DMS153 treated with DMSO at 0.1 percent for 48 hours (cell line): ENCODE measurements around the gene CLASP1.

Experiments used
- DNase-seq: peaks from one replicate; lab custom pipeline; 2025; ENCODE audit not compliant: unreplicated experiment; lab: John Stamatoyannopoulos, UW

The CLASP1 gene

DNA sequence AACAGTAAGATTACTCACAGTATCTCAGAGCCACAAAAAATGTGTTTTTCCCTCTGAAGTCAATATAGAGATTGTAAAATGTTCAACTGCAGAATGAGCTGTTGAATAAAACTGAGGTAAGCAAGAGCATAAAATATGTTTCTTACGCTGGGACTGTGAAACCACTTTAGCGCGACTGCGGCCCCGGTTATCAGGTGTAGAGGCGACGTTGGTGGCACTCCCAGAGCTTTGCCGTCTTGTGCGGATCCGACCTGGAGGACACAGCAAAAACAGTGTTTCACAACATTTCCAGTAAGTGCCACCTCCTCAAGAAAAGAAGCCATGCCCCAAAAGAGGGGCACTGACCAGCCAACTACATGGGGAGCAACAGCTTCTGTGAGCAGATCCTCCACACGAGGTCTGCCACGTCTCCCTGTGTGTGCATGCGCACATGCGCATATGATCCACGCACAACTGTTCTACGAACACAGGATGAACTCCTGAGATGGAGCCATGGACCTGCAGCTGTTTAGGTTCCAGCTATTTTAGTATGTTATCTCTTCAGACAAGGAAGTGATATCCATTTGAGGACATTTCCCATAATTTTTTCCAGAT, 219.2 kb downstream of the CLASP1 start:
- DNase-seq, result no peak

DNA sequence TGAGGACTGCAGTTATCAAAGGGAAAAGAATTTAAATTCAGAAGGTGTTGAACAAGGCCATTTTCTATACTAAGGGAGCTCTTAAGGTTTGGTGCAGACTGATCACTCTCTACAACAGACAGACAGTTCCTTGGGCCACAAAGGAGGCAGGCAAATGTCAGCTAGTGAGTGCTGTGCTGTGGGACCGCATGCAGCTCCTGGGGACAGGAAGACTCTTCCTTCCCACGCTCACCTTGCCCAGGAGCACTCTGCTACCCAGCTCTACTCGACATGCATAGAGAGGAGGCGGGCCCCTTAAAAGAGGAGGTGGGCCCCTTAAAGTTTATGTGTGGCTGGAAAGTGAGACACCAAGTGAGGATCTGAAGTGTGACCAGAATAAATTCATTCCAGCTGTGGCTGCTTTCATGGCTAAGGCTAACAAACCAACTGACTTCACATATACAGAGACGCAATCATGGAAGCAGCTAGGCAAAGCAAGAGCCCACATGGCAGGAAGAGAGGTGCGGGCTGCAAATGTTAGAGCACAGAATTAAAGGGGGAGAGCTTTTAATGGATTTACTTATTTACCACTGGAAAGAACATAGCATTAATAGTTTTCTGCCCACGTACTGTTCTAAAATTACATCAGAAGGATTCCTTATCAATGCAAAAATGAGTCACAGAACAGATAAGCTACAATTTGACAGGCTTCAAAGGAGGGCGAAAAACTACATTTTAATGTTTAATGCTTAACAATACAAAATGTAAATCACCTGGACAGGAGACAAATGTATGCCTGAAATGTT, 220.0 kb downstream of the CLASP1 start:
- DNase-seq, result no peak

- no peak for DNase-seq
Measured at GRCh38 chr2:121427187-121427689, 222.0 kb downstream of the CLASP1 start.

DNA sequence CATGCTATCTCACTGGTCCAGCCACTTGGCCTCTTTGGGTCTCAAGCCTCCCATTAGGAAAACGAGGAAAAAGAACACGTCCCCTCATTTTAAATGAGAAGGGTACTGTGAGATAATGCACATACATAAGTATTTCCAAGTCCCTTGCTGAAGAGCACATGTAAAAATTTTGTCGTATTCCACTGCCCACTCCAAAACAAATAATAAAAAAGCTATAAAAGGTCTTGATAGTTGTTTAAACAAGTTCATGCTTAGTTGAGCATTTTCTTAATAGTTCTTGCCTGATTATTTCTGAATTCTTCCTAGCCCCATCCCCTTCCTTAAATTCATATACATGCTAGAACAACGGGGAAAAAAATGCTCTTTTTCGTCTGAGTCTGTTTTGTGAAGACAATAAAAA, 228.8 kb downstream of the CLASP1 start:
- no peak for DNase-seq

DNA sequence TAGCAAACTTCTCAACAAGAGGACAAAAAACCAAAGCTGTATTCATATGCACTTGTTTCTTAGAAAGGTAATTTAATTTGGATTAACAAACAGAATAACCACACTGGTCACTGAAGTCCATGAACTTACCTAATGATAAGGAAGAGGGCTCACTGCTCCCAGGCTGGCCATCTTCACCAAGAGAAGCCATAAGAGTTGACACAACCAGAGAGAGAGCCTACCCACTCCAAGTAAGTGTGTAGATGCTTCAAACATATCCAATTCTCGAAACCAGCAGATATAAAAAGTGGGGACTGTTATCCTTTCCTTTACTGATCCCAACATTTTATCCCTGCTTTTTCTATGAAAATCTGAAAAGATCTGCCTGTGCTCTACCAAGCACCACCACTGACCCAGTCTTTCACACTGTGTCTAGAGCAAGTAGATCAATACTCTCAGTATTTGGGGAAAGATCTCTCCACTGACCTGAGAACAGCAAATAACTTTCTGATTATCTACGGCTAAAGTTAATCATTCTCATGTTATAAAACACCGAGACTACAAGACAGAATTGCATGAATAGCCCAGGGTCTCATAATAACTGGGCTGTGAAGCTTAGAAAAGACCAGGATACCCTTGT, 230.1 kb downstream of the CLASP1 start:
- no peak for DNase-seq

GRCh38 chr2:121418494-121419058, 230.7 kb downstream of the CLASP1 start:
- no peak for DNase-seq

- no peak for DNase-seq
Measured at GRCh38 chr2:121417826-121418225, 231.4 kb downstream of the CLASP1 start.

- no peak for DNase-seq
Measured at GRCh38 chr2:121415727-121416126, 233.5 kb downstream of the CLASP1 start.

- DNase-seq, result no peak
Measured at GRCh38 chr2:121412349-121412748, 236.9 kb downstream of the CLASP1 start.

- DNase-seq, result no peak
Measured at GRCh38 chr2:121409966-121410365, 239.3 kb downstream of the CLASP1 start.

DNA sequence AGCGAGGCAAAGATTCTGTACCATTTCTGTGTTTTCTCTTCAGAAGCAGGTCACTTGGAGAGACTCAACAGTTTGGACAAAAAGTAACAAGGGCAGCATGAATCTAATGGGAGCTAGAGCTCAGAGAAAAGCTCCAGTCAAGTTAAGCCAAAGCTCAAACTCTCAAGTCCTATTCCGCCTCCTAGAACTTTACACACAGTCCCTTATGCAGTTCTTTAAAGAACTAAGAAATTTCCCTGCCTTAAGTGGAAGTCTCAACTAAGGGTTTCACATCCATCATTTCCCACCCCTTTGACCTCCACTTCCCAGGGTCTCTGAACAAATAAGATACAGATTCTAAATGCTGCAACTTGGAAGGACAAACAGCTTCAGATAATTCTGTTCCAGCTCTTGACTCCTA, 239.9 kb downstream of the CLASP1 start:
- DNase-seq, result no peak

- no peak for DNase-seq
Measured at GRCh38 chr2:121408641-121409040, 240.6 kb downstream of the CLASP1 start.

DNA sequence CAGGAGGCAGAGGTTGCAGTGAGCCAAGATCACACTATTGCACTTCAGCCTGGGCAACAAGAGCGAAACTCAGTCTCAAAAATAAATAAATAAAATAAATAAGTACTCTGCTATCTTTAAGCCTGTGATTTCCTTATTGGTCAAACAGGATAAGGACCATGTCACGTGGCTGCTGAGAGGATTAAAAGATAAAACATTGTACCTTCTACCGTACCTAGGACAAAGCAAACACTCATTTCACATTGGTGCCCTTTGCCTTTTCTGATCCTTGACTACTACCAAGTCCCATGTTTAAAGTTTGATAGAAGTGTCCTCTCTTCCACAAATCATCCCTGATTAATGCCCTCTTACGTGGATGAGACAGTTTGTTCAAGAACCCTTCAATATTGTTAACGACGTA, 244.0 kb downstream of the CLASP1 start:
- no peak for DNase-seq

DNA sequence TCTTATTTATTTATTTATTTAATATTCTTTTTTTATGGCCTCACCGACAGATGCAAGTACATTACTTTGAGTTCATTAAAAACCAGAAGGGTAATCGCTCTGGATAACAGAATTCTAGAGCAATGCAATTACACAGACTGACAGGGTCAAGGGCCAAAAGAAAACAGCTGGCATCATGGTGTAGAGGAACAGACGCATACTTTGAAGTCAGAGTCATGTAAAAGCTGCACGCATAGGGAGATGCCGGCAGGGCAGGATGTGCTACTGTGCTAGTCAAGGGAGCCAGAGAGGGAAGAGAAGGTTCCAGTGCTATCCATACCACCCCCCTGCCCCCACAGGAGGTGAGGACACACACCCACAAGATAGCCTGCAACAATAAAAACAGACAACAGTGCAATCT, 249.1 kb downstream of the CLASP1 start:
- no peak for DNase-seq

- DNase-seq, result no peak
Measured at GRCh38 chr2:121398853-121399252, 250.4 kb downstream of the CLASP1 start.

DNA sequence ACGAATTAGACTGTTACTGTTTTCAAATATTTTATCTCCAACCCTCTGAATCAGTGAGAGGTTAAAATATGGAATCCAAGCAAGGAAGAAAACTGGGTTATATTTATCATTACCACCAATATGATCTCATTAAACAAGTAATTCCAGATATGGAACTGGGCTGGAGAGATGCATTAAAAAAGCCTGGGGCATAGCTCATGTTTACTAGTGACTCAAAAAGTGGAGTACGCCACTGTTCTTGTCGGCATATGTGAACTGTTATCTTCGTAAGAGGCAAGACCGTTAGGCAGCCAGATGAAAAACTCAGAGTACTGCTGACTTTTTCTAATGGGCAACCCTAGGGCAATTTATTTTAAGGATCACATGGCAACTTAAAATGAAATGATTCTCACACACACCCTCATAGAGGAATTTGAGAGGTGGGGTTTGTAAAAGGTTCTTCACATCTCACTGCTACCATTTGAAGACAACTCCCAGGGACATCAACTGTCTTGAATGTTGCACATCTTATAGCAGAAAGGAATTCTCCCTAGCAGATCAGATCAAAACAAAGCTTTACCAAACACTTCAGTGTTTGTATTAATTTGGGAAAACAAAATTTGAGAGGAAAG, 259.1 kb downstream of the CLASP1 start:
- no peak for DNase-seq

DNA sequence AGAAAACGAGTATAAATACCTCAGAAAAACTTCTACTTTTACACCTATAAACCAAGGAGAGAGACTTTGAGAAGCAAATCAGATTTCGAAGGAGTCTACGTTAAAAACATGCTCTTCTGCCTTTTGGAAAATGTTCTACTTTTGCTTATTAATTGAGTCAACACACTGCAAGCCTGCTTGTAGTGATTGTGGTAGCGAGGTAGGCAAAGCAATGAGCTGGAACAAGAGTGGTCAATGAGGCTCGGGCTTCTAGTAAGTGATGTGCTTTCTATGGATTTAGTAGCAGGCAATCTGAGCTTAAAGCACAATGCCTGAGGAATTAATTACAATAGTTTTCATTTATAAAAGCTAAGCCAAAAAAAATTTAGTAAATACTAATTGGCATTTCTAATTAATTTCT, 260.9 kb downstream of the CLASP1 start:
- DNase-seq, result no peak

GRCh38 chr2:121387591-121388325, 261.5 kb downstream of the CLASP1 start:
- no peak for DNase-seq

GRCh38 chr2:121386707-121387106, 262.6 kb downstream of the CLASP1 start:
- DNase-seq, result no peak

DNA sequence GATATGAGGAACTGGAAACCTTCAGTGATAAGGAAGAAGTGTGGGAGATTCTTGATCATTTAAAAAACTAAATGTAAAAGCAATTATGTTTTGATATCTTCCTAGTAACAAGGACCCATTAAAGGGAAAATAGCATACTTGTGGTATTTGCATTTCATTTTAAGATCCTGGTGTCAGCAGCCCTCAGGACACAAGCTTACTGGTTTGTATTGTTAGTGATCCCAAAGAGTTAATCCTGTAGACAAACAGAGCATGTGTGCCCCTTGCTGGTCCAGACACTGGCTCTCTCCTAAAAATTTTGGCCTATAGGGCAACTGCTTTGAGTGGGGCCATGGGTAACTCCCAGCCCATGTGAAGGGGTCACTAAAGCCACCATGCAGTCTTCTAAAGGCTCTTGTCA, 263.2 kb downstream of the CLASP1 start:
- no peak for DNase-seq

DNA sequence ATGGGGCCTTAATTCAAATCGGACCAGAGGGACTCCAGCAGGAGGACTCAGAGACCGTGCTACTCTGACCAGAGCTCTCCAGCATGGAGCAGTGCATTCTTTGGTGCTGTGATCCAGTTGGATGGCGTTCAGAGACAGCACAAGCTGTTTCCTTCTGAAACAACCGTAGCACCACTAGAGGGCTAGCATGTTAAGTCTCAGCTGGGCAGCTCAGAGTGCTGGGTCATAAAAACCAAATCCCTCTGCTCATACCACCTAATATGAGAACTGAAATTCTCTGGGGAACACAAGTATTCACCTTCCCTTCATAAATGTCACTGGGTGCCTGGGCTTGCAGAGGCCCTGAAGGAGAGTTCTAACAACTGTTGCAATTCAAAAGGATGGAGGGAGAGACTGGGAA, 266.5 kb downstream of the CLASP1 start:
- no peak for DNase-seq
